A549 (cell line): Measurements from ENCODE around the gene SORCS2. TPM values are rescaled to one million over a fixed set of nuclear protein-coding genes. Genes with fewer than 3 reads are reported as not detected.

Experiments
- ATAC-seq, 2 experiments: fragments of 200-7000 bp in 1 of 2; fragments of >200 bp in 1 of 2; cut with Nextera tagmentation in 1 of 2; cut with Tn5 transposase in 1 of 2; 3 replicates each; pipeline versions ENCODE4 v1.8.0 to v1.9.1; 2018 to 2020; ENCODE audit warnings: mild to moderate bottlenecking in 1 of 2, moderate library complexity in 1 of 2
- CTCF ChIA-PET: fragments of 300-600 bp; sonication (Branson Sonifier 250); formaldehyde crosslinking; extraction: SDS; loops from one replicate; lab custom pipeline; 2021; ENCODE audit warnings: antibody characterized with exemption, inconsistent platforms; lab: Yijun Ruan, JAX
- POLR2A ChIA-PET: fragments of 350-600 bp; formaldehyde crosslinking; extraction: SDS; loops from one replicate; lab custom pipeline; 2021; ENCODE audit warnings: antibody characterized with exemption, inconsistent platforms; lab: Yijun Ruan, JAX
- DNase-seq, 2 experiments: peaks; one replicate each; pipeline versions ENCODE4 v3.0.0 to v3.0.0-alpha.2; 2011 to 2016; ENCODE audit warnings: low read depth in 1 of 2, low spot score in 1 of 2
- FAIRE-seq: peaks from 2 replicates; lab custom pipeline; 2011; peaks lifted over from hg19 to GRCh38; lab: Jason Lieb, UNC
- H3K27ac ChIP-seq, 2 experiments: fragments of >200 bp; sonication (Bioruptor Twin); formaldehyde crosslinking; 3 replicates each; pipeline ENCODE4 v1.5.1; 2016 to 2017
- H3K4me1 ChIP-seq: fragments of >200 bp; sonication (Bioruptor Twin); formaldehyde crosslinking; 3 replicates; pipeline ENCODE4 v1.6.1; 2016
- H3K4me2 ChIP-seq: fragments of >200 bp; sonication (Bioruptor Twin); formaldehyde crosslinking; 3 replicates; pipeline ENCODE4 v1.6.1; 2016
- H3K4me3 ChIP-seq: fragments of >200 bp; sonication (Bioruptor Twin); formaldehyde crosslinking; 3 replicates; pipeline ENCODE4 v1.5.1; 2016
- H3K9me3 ChIP-seq: fragments of >200 bp; sonication (Bioruptor Twin); formaldehyde crosslinking; 3 replicates; pipeline ENCODE4 v1.6.1; 2016
- CBX2 ChIP-seq: fragments of 200-600 bp; sonication (generic); IDR thresholded peaks from 2 replicates; pipeline ENCODE4 v1.6.1; 2016; ENCODE audit warnings: low read depth, mild to moderate bottlenecking, borderline replicate concordance
- CEBPB ChIP-seq, 2 experiments: fragments of >200 bp in 1 of 2; sonication (Bioruptor Twin) in 1 of 2; formaldehyde crosslinking in 1 of 2; IDR thresholded peaks; 2 replicates each; pipeline ENCODE4 v1.6.1; 2012 to 2016
- CHD2 ChIP-seq: fragments of 150-350 bp; IDR thresholded peaks from 2 replicates; pipeline ENCODE4 v1.6.1; 2014; ENCODE audit warnings: low read length; ENCODE audit not compliant: partially characterized antibody
- CHD4 ChIP-seq: fragments of 200-600 bp; sonication (generic); IDR thresholded peaks from 2 replicates; pipeline ENCODE4 v1.6.1; 2016; ENCODE audit warnings: antibody characterized with exemption, mild to moderate bottlenecking, borderline replicate concordance
- EP300 ChIP-seq, 2 experiments: fragments of >200 bp; sonication (Bioruptor Twin); formaldehyde crosslinking; IDR thresholded peaks; 2 replicates in 1 of 2; 3 replicates in 1 of 2; pipeline ENCODE4 v1.6.1; 2016 to 2017
- ESRRA ChIP-seq: fragments of 150-350 bp; IDR thresholded peaks from 2 replicates; pipeline ENCODE4 v1.6.1; 2014; ENCODE audit warnings: mild to moderate bottlenecking, low read length, borderline replicate concordance
- GATA3 ChIP-seq: IDR thresholded peaks from 2 replicates; pipeline ENCODE4 v1.6.1; 2012; ENCODE audit warnings: borderline replicate concordance
- HEYL ChIP-seq: fragments of 250-450 bp; sonication (Bioruptor Pico); IDR thresholded peaks from 2 replicates; pipeline ENCODE4 v1.8.0; 2021; ENCODE audit warnings: mild to moderate bottlenecking, moderate library complexity
- POLR2A ChIP-seq: IDR thresholded peaks from 2 replicates; pipeline ENCODE4 v1.6.1; 2012; ENCODE audit warnings: mild to moderate bottlenecking, low read length
- POLR2AphosphoS2 ChIP-seq: conservative IDR thresholded peaks from 2 replicates; pipeline ENCODE4 v1.6.1; 2012; ENCODE audit warnings: low read length, improper control_type of control experiment, inconsistent platforms
- RARB ChIP-seq: fragments of 250-450 bp; sonication (Bioruptor Pico); IDR thresholded peaks from 2 replicates; pipeline ENCODE4 v1.8.0; 2021; ENCODE audit warnings: mild to moderate bottlenecking, moderate library complexity
- RCOR1 ChIP-seq: fragments of 150-350 bp; IDR thresholded peaks from 2 replicates; pipeline ENCODE4 v1.6.1; 2014; ENCODE audit warnings: antibody characterized with exemption, low read length, low read depth
- RFX5 ChIP-seq: fragments of 450-650 bp; IDR thresholded peaks from 2 replicates; pipeline ENCODE4 v1.7.1; 2014; ENCODE audit warnings: antibody characterized with exemption, mild to moderate bottlenecking, moderate library complexity
- SREBF2 ChIP-seq: fragments of 450-650 bp; IDR thresholded peaks from 2 replicates; pipeline ENCODE4 v1.6.1; 2014; ENCODE audit warnings: mild to moderate bottlenecking, moderate library complexity
- TFCP2L1 ChIP-seq: fragments of 250-450 bp; sonication (Bioruptor Pico); IDR thresholded peaks from 2 replicates; pipeline ENCODE4 v1.5.0; 2021; ENCODE audit warnings: mild to moderate bottlenecking
- USF2 ChIP-seq: fragments of 450-650 bp; IDR thresholded peaks from 2 replicates; pipeline ENCODE4 v1.6.1; 2014; ENCODE audit warnings: antibody characterized with exemption
- WGBS: methylation state at CpG from one replicate; pipeline ENCODE4 v1.1.6; 2017; ENCODE audit errors: missing lambda C conversion rate; 5-methylcytosine and 5-hydroxymethylcytosine counted together
- polyA plus RNA-seq, 4 experiments: library from polyadenylated mRNA; depleted of rRNA in 3 of 4; stranded (reverse); fragments of >200 nt; fragmentation: RNase III in 1 of 4; extraction: RNeasy Plus Mini Kit Qiagen cat#74134 plus additional on column Dnase treatment in 1 of 4; gene quantifications; 2 replicates in 3 of 4; 3 replicates in 1 of 4; pipeline ENCODE4 v1.2.3, GENCODE V29; 2011 to 2017
- TF ChIP-seq, protein P1 (sequence below): fragments of >200 bp; sonication (Bioruptor Twin); formaldehyde crosslinking; IDR thresholded peaks from 2 replicates; pipeline ENCODE4 v1.6.1; 2016
- TF ChIP-seq, protein P2 (sequence below): fragments of 200-600 bp; sonication (generic); IDR thresholded peaks from 2 replicates; pipeline ENCODE4 v1.6.1; 2016; ENCODE audit warnings: antibody characterized with exemption, mild to moderate bottlenecking, moderate library complexity

SORCS2 gene
- polyA plus RNA-seq, 2 of the 4 experiments (the other 2 are of a cell fraction): 1.4 to 4.6 TPM

DNA sequence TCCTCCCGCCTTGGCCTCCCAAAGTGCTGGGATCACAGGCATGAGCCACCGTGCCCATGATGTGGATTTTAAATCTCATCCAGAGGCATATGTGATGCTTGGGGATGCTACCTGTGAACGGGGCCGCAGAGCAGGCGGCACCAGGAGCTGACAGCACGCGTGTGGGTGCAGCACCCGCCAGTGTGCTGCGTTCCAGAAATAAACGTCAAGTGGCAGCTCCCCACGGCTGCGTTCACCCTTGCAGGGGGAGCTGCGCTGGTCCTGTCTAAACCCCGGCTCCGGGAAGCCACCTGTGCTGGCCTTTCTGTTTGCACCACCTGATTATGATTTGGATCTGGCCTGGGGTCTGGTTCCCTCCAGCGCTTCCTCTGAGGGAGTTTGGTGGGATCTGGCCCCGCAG, 77.8 kb downstream of the SORCS2 start:
- TF ChIP-seq CHD4 (no peak), USF2 (no peak), POLR2A (no peak), EP300 (IDR thresholded peaks at IDR 0.05) (no peak), POLR2AphosphoS2 (no peak), SREBF2 (no peak), RCOR1 (no peak), CEBPB (IDR thresholded peaks at IDR 0.05) (no peak)
- TF ChIP-seq, protein P1, sequence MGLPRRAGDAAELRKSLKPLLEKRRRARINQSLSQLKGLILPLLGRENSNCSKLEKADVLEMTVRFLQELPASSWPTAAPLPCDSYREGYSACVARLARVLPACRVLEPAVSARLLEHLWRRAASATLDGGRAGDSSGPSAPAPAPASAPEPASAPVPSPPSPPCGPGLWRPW: no peak
- TF ChIP-seq, protein P2, sequence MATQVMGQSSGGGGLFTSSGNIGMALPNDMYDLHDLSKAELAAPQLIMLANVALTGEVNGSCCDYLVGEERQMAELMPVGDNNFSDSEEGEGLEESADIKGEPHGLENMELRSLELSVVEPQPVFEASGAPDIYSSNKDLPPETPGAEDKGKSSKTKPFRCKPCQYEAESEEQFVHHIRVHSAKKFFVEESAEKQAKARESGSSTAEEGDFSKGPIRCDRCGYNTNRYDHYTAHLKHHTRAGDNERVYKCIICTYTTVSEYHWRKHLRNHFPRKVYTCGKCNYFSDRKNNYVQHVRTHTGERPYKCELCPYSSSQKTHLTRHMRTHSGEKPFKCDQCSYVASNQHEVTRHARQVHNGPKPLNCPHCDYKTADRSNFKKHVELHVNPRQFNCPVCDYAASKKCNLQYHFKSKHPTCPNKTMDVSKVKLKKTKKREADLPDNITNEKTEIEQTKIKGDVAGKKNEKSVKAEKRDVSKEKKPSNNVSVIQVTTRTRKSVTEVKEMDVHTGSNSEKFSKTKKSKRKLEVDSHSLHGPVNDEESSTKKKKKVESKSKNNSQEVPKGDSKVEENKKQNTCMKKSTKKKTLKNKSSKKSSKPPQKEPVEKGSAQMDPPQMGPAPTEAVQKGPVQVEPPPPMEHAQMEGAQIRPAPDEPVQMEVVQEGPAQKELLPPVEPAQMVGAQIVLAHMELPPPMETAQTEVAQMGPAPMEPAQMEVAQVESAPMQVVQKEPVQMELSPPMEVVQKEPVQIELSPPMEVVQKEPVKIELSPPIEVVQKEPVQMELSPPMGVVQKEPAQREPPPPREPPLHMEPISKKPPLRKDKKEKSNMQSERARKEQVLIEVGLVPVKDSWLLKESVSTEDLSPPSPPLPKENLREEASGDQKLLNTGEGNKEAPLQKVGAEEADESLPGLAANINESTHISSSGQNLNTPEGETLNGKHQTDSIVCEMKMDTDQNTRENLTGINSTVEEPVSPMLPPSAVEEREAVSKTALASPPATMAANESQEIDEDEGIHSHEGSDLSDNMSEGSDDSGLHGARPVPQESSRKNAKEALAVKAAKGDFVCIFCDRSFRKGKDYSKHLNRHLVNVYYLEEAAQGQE: no peak
- Histone ChIP-seq H3K4me3 (no peak overlapping the region), H3K4me2 (no peak overlapping the region), H3K4me1 (peaks cover 28% of the 10 kb centered on the region), H3K27ac (no peak overlapping the region), H3K9me3 (no peaks in the 10 kb centered on the region; the same call in 2 of the 3 replicates)
- POLR2A ChIA-PET: no interaction called here
- ATAC-seq (no peak), FAIRE-seq (no peak), DNase-seq (no peak)
- CTCF ChIA-PET: interaction anchor here (0.7 kb wide), 1 partner anchor 26 kb away, joined by 3 read pairs; no protein-coding TSS in a partner anchor
- WGBS: 98% methylated on average over 17 of the region's 17 CpGs

GRCh38 chr4:7272404-7272803, 80.1 kb downstream of the SORCS2 start:
- no peaks in the 10 kb centered on the region; the same call in 2 of the 3 replicates for H3K9me3 ChIP-seq
- no peak overlapping the region for H3K4me3 ChIP-seq
- H3K4me1 ChIP-seq: peaks cover 6% of the 10 kb centered on the region
- no peak for FAIRE-seq
- CTCF ChIA-PET: interaction anchor here (2.2 kb wide), 1 partner anchor 78 kb away, joined by 9 read pairs; no protein-coding TSS in a partner anchor
- POLR2A ChIA-PET: no interaction called here
- no peak overlapping the region for H3K4me2 ChIP-seq
- DNase-seq: no peak
- no peak overlapping the region for H3K27ac ChIP-seq
- TF ChIP-seq TFCP2L1 (CRISPR knock-in tag) (no peak), ESRRA (no peak), HEYL (CRISPR knock-in tag) (no peak), GATA3 (no peak), CBX2 (no peak), RFX5 (no peak), RARB (CRISPR knock-in tag) (no peak), CHD2 (no peak)
- TF ChIP-seq, protein P2: no peak
- WGBS: 80% methylated on average over 10 of the region's 10 CpGs
- no peak for ATAC-seq
